Fibroblast of lung (primary cell): ENCODE measurements around the gene ADGRB3.

Experiments used
- CTCF ChIP-seq, 2 donors: IDR thresholded peaks in 1 of 2; conservative IDR thresholded peaks in 1 of 2; 1 replicate in 1 of 2; 2 replicates in 1 of 2; pipeline ENCODE4 v1.5.1; 2011 to 2012; ENCODE audit warnings: low read length in 2 of 2, control low read depth in 1 of 2, inconsistent platforms in 1 of 2, low read depth in 1 of 2, mild to moderate bottlenecking in 1 of 2
- EZH2 ChIP-seq: IDR thresholded peaks from 2 replicates; pipeline ENCODE4 v1.5.1; 2012; ENCODE audit warnings: low read length, control low read depth, mild to moderate bottlenecking; ENCODE audit errors: missing control alignments

- TF ChIP-seq CTCF (conservative IDR thresholded peaks at IDR 0.05 in 1 of 2, IDR thresholded peaks at IDR 0.05 in 1 of 2; ENCODE audit: low read depth in 1 of 2, low read length in 2 of 2) (no peak), EZH2 (no peak)
Observed at GRCh38 chr6:68680264-68680663, 45.2 kb downstream of the ADGRB3 start.
